H9 (cell line): Measurements from ENCODE around the gene ACAT1. TPM values are rescaled to one million over a fixed set of nuclear protein-coding genes. Genes with fewer than 3 reads are reported as not detected.

Experiments
- DNase-seq: peaks from one replicate; pipeline ENCODE4 v3.0.0-alpha.2; 2017
- H2AFZ ChIP-seq: one replicate; pipeline ENCODE4 v1.6.1; 2013; ENCODE audit warnings: mild to moderate bottlenecking, low read length, control low read depth, moderate library complexity
- H2AK5ac ChIP-seq: 2 replicates; pipeline ENCODE4 v1.6.1; 2013; ENCODE audit warnings: low read length, control low read depth, mixed read lengths; ENCODE audit not compliant: insufficient read length
- H2BK120ac ChIP-seq: one replicate; pipeline ENCODE4 v1.6.1; 2013; ENCODE audit warnings: low read depth, mild to moderate bottlenecking, low read length, control low read depth, inconsistent platforms; ENCODE audit not compliant: poor library complexity, severe bottlenecking
- H2BK12ac ChIP-seq: 2 replicates; pipeline ENCODE4 v1.6.1; 2013; ENCODE audit warnings: low read length, control low read depth, mixed read lengths, low read depth; ENCODE audit not compliant: insufficient read length
- H2BK15ac ChIP-seq: 2 replicates; pipeline ENCODE4 v1.6.1; 2013; ENCODE audit warnings: low read depth, low read length, control low read depth
- H2BK20ac ChIP-seq: one replicate; pipeline ENCODE4 v1.6.1; 2013; ENCODE audit warnings: low read depth, mild to moderate bottlenecking, low read length, control low read depth, inconsistent platforms; ENCODE audit not compliant: poor library complexity, severe bottlenecking
- H2BK5ac ChIP-seq: 2 replicates; pipeline ENCODE4 v1.6.1; 2013; ENCODE audit warnings: low read length, control low read depth, mixed read lengths; ENCODE audit not compliant: insufficient read length
- H3K14ac ChIP-seq: 2 replicates; pipeline ENCODE4 v1.6.1; 2013; ENCODE audit warnings: low read length, control low read depth; ENCODE audit not compliant: insufficient read depth
- H3K18ac ChIP-seq: 2 replicates; pipeline ENCODE4 v1.6.1; 2013; ENCODE audit warnings: low read depth, mild to moderate bottlenecking, mixed read lengths, low read length, control low read depth; ENCODE audit not compliant: insufficient read length
- H3K23ac ChIP-seq: 2 replicates; pipeline ENCODE4 v1.6.1; 2013; ENCODE audit warnings: low read length, control low read depth, mixed read lengths, low read depth; ENCODE audit not compliant: insufficient read length
- H3K23me2 ChIP-seq: 2 replicates; pipeline ENCODE4 v1.6.1; 2013; ENCODE audit warnings: low read depth, mild to moderate bottlenecking, mixed read lengths, low read length, control low read depth; ENCODE audit not compliant: insufficient read length, poor library complexity, severe bottlenecking
- H3K27ac ChIP-seq: 2 replicates; pipeline ENCODE4 v1.5.1; 2013; ENCODE audit warnings: low read length, control low read depth, mixed read lengths, low read depth; ENCODE audit not compliant: insufficient read length
- H3K27me3 ChIP-seq: 2 replicates; pipeline ENCODE4 v1.6.1; 2013; ENCODE audit warnings: low read length, control low read depth, inconsistent platforms; ENCODE audit not compliant: insufficient read depth
- H3K4ac ChIP-seq: 2 replicates; pipeline ENCODE4 v1.6.1; 2013; ENCODE audit warnings: low read depth, mild to moderate bottlenecking, control low read depth, inconsistent platforms, low read length, moderate library complexity
- H3K4me1 ChIP-seq: 2 replicates; pipeline ENCODE4 v1.6.1; 2013; ENCODE audit warnings: low read length, control low read depth, inconsistent platforms; ENCODE audit not compliant: insufficient read depth
- H3K4me2 ChIP-seq: 2 replicates; pipeline ENCODE4 v1.6.1; 2013; ENCODE audit warnings: low read length, control low read depth, mixed read lengths; ENCODE audit not compliant: insufficient read length, insufficient read depth
- H3K56ac ChIP-seq: 2 replicates; pipeline ENCODE4 v1.6.1; 2013; ENCODE audit warnings: low read depth, mild to moderate bottlenecking, mixed read lengths, low read length, control low read depth; ENCODE audit not compliant: insufficient read length
- H3K79me1 ChIP-seq: 2 replicates; pipeline ENCODE4 v1.6.1; 2013; ENCODE audit warnings: low read depth, mild to moderate bottlenecking, moderate library complexity, low read length, control low read depth, inconsistent platforms; ENCODE audit not compliant: insufficient read depth, poor library complexity, severe bottlenecking
- H3K79me2 ChIP-seq: 2 replicates; pipeline ENCODE4 v1.6.1; 2013; ENCODE audit warnings: low read length, control low read depth, inconsistent platforms; ENCODE audit not compliant: insufficient read depth
- H3K9ac ChIP-seq: 2 replicates; pipeline ENCODE4 v1.6.1; 2013; ENCODE audit warnings: low read length, control low read depth, mixed read lengths; ENCODE audit not compliant: insufficient read length; ENCODE audit errors: extremely low read depth
- H3K9me3 ChIP-seq: one replicate; pipeline ENCODE4 v1.6.1; 2013; ENCODE audit warnings: low read depth, low read length, inconsistent platforms; ENCODE audit not compliant: control insufficient read depth
- H3T11ph ChIP-seq: one replicate; pipeline ENCODE4 v1.6.1; 2013; ENCODE audit warnings: mild to moderate bottlenecking, low read length, control low read depth, inconsistent platforms
- H4K20me1 ChIP-seq: one replicate; pipeline ENCODE4 v1.6.1; 2013; ENCODE audit not compliant: control insufficient read depth, insufficient read length, insufficient read depth
- H4K5ac ChIP-seq: 2 replicates; pipeline ENCODE4 v1.6.1; 2013; ENCODE audit warnings: low read depth, mild to moderate bottlenecking, mixed read lengths, low read length, control low read depth; ENCODE audit not compliant: insufficient read length
- H4K8ac ChIP-seq: replicated peaks from 2 replicates; pipeline ENCODE4 v1.6.1; 2013; ENCODE audit warnings: low read length, control low read depth, mixed read lengths, low read depth; ENCODE audit not compliant: insufficient read length
- H4K91ac ChIP-seq: 2 replicates; pipeline ENCODE4 v1.6.1; 2013; ENCODE audit warnings: low read depth, mild to moderate bottlenecking, moderate library complexity, mixed read lengths, low read length, control low read depth; ENCODE audit not compliant: insufficient read length
- H3K27ac Mint-ChIP-seq, 3 experiments: 2 replicates in 2 of 3; 3 replicates in 1 of 3; pipeline ENCODE4 v1.8.0; 2020 to 2021; ENCODE audit warnings: mixed read lengths in 3 of 3, mild to moderate bottlenecking in 1 of 3, moderate library complexity in 1 of 3
- H3K27me3 Mint-ChIP-seq: 2 replicates; pipeline ENCODE4 v1.8.0; 2021; ENCODE audit warnings: low read depth, mild to moderate bottlenecking, moderate library complexity, mixed read lengths
- H3K36me3 Mint-ChIP-seq, 3 experiments: 2 replicates in 2 of 3; 3 replicates in 1 of 3; pipeline ENCODE4 v1.8.0; 2020 to 2021; ENCODE audit warnings: low read depth in 3 of 3, mixed read lengths in 3 of 3; ENCODE audit not compliant: insufficient read depth in 1 of 3
- H3K4me1 Mint-ChIP-seq, 2 experiments: 2 replicates each; pipeline ENCODE4 v1.8.0; 2020; ENCODE audit warnings: mixed read lengths in 2 of 2
- H3K4me3 Mint-ChIP-seq, 2 experiments: 2 replicates in 1 of 2; 3 replicates in 1 of 2; pipeline ENCODE4 v1.8.0; 2020 to 2021; ENCODE audit warnings: mild to moderate bottlenecking in 2 of 2, mixed read lengths in 2 of 2, moderate library complexity in 1 of 2
- H3K9me3 Mint-ChIP-seq, 2 experiments: 2 replicates in 1 of 2; 3 replicates in 1 of 2; pipeline ENCODE4 v1.8.0; 2020; ENCODE audit warnings: mild to moderate bottlenecking in 2 of 2, mixed read lengths in 2 of 2, moderate library complexity in 1 of 2
- CTCF ChIP-seq: fragments of 200-600 bp; sonication (generic); conservative IDR thresholded peaks from 3 replicates; pipeline ENCODE4 v1.8.0; 2021; ENCODE audit warnings: antibody characterized with exemption, mild to moderate bottlenecking
- total RNA-seq: library from RNA; stranded (reverse); gene quantifications from 2 replicates; pipeline ENCODE4 v1.2.1, GENCODE V29; 2021

The ACAT1 gene
- total RNA-seq, 1 experiment from 2014 or later: 39.1 TPM

DNA sequence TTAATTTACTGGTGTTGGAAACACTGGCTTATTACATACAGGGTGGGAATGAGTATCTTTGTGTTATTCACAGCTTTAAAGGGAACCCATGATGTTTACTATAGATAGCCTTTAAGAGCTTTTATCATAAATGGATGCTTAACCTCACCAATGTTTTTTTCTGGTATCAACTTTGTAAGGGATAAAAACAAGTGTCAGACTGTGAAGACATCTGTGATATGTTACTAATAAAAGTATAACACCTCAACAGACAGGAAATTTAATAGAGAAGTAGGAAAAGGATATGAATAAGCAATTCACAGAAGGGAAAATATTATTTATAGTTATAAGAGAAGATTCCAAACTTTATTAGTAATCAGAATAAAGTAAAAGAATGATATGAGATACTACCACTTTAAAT lies 46.3 kb downstream of the ACAT1 start:
- Histone ChIP-seq H2BK5ac (no peak overlapping the region), H3T11ph (no peak overlapping the region), H4K20me1 (no peaks in the 10 kb centered on the region), H3K9me3 (no peaks in the 10 kb centered on the region), H3K27ac (no peak overlapping the region), H3K23me2 (no peaks in the 10 kb centered on the region), H2BK12ac (no peak overlapping the region), H3K4ac (no peak overlapping the region), H3K79me2 (no peaks in the 10 kb centered on the region), H4K8ac (no peak overlapping the region), H2AFZ (no peak overlapping the region), H3K27me3 (no peaks in the 10 kb centered on the region), H2BK120ac (no peak overlapping the region), H3K4me1 (no peaks in the 10 kb centered on the region), H3K23ac (no peak overlapping the region), H2BK15ac (no peak overlapping the region), H4K5ac (no peak overlapping the region), H2BK20ac (no peak overlapping the region), H3K79me1 (no peaks in the 10 kb centered on the region), H3K14ac (no peak overlapping the region), H3K18ac (no peak overlapping the region), H3K56ac (no peak overlapping the region), H2AK5ac (no peak overlapping the region), H3K9ac (no peak overlapping the region), H3K4me2 (no peak overlapping the region), H4K91ac (no peak overlapping the region)
- DNase-seq: no peak
- H3K27ac Mint-ChIP-seq: no peak overlapping the region
- no peak for TF ChIP-seq CTCF
- H3K4me1 Mint-ChIP-seq: no peaks in the 10 kb centered on the region
- H3K9me3 Mint-ChIP-seq: no peaks in the 10 kb centered on the region
- H3K4me3 Mint-ChIP-seq: no peak overlapping the region
- H3K36me3 Mint-ChIP-seq: peaks cover 24 to 61% (median 59%) of the 10 kb centered on the region in 3 experiments; a peak in 6 of 7 replicates
- no peaks in the 10 kb centered on the region for H3K27me3 Mint-ChIP-seq
